NOMO-1 (cell line): ENCODE data around the gene ADCY9.
"Not testable (repeated sequence)": the region's sequence is repeated elsewhere in the genome, so short reads cannot be mapped to it uniquely, and the experiment has no call there.

Experiments
- DNase-seq, 2 experiments: peaks; one replicate each; lab custom pipeline; 2025; ENCODE audit not compliant: unreplicated experiment in 2 of 2; lab: John Stamatoyannopoulos, UW

The ADCY9 gene

DNA sequence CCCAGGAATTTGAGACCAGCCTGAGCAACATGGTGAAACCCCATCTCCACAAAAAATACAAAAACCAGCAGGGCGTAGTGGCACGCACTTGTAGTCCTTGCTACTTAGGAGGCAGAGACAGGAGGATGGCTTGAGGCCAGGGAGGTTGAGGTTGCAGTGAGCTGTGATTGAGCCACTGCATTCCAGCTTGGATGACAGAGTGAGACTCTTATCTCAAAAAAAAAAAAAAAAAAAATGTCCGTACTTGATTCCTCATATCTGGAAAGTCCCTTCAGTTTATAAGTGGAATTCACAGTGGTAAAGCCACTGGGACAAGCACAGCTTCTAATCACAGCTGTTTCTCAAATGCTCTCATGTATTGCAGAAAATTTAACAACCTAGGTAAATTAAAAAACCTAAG, 157.1 kb downstream of the ADCY9 start:
- no peak for DNase-seq

- DNase-seq, result no peak
Observed at GRCh38 chr16:3957344-3957980, 158.8 kb downstream of the ADCY9 start.

- DNase-seq, result no peak
Observed at GRCh38 chr16:3954411-3954921, 161.8 kb downstream of the ADCY9 start.

GRCh38 chr16:3953728-3954410, 162.4 kb downstream of the ADCY9 start:
- DNase-seq, result no peak

DNA sequence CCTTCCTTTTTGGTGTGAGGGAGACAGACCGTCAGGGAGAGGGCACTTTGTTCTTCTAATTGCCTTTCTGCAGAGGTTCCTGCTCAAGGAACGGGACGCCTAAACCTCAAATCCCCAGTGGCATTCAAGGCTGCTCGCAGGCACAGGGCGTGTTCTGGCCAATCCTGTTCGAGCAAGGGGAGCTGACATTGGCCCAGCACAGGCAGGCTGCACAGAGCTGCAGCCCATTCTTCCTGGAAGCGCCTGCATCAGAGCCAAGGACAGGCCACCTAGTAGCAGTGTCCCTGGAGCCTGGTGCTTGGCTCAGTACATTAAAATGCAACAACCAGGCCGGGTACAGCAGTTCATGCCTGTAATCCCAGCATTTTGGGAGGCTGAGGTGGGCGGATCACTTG, 163.5 kb downstream of the ADCY9 start:
- DNase-seq, result no peak

DNA sequence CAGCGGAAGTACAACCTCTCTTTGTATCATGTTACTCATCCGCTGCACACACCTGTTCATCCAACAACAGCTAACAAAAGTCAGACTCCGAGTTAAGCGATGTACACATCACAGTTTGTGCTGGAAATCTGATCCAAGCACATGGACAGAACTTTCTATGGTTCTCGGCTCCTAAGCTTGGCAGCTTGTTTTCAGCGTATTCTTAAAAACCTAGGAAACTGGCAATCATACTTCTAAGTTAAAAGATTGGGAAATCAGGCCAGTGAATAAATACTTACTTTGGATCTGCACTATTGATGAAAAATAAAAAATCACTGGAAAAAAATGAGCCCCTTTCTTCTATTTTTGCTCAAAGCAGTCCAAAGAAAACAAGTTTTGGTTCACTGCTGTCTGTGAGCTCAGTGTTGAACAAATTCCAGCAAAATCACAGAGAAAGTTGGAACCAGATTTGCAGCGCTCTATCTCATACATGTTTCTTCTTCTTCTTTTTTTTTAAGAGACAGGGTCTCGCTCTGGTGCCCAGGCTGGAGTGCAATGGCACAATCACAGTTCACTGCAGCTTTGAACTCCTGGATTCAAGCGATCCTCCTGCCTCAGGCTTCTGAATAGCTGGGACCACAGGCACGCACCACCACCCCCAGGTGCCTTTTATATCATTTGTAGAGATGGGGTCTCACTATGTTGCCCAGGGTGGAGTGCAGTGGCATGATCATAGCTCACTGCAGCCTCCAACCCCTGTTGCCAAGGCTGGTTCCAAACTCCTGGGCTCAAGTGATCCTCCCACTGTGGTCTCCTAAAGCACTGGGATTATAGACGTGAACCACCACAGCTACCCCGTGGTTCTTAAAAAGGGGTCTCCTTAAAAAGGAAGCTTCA, 164.1 kb downstream of the ADCY9 start:
- DNase-seq, result no peak

- DNase-seq, result not testable (repeated sequence)
Observed at GRCh38 chr16:3951380-3951779, 164.9 kb downstream of the ADCY9 start.

DNA sequence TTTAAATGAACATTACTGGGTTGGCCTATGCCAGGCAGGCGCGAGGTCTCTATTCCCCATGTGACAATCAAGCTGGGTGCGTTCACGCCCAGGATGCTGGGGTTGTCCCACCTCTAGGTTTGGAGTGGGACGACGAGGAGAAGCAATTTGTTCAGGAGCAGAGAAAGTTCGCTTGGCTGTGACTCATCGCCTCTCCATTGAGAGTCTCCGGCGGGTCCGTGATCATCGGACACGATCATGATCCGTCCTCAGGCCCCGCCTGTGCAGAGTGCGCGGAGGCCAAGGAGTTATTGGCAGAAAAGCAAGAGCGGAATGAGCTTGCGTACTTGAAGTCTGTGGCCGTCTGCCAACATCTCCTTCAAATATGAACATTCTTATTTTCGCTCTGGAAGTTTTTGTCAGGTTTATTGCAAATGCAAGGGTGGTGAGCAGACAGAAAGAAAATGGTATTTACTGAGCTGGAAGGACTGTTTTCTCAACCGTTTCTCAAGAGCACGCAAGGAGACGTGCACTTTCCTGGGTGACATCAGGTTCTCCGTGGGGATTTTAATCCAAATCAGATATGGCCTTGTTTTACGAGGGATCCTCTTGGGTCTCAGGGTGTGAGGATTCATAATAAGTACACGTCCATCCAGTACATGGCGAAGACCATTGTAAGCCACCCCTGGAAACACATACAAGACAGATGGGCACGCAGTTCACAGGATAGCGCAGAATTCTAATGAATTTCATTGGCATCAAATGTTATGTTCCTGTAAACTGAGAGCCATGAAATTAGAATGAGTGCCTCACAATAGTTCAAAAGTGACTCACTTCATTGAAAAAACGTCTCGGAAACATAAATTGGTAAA, 165.7 kb downstream of the ADCY9 start:
- no peak for DNase-seq

DNA sequence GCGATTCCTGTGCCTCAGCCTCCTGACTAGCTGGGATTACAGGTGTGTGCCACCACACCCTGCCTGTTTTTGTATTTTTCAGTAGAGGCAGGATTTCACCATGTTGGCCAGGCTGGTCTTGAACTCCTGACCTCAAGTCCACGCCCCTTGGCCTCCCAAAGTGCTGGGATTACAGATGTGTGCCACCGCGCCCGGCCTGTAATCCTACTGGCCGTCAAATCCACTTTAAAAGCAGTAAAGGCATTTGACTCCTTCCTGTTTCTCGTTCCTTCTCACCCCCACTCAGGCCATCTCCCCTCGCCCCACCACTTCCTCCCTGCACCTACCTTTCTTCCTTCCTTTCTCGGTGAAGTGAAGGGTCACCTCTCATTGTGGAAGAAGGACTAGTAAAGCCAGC, 166.3 kb downstream of the ADCY9 start:
- DNase-seq, result no peak

DNA sequence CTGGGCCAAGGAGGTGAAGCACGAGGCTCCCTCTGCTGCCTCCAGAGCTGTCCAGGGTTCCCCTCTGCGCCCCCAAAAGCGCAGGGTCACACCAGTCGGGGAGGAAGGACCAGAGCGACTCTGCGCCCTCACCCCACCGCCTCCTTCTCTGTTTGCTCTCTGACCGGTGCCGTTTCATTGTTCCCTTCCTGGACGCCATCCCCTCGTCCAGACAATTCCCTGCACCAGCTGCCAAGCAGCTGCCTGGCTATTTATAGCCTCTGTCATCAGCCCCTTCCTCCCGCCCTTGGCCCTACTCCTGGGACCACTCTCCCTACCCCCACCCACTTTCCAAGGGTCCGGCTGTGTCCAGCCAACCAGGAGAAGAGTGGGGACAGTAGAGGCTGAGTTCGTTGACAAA, 167.0 kb downstream of the ADCY9 start:
- no peak for DNase-seq

GRCh38 chr16:3948378-3948995, 167.8 kb downstream of the ADCY9 start:
- DNase-seq, result no peak

- DNase-seq, result no peak
Observed at GRCh38 chr16:3946604-3947180, 169.6 kb downstream of the ADCY9 start.

- no peak for DNase-seq
Observed at GRCh38 chr16:3945751-3946603, 170.3 kb downstream of the ADCY9 start.

- DNase-seq, result not testable (repeated sequence)
Observed at GRCh38 chr16:3944457-3944856, 171.8 kb downstream of the ADCY9 start.

DNA sequence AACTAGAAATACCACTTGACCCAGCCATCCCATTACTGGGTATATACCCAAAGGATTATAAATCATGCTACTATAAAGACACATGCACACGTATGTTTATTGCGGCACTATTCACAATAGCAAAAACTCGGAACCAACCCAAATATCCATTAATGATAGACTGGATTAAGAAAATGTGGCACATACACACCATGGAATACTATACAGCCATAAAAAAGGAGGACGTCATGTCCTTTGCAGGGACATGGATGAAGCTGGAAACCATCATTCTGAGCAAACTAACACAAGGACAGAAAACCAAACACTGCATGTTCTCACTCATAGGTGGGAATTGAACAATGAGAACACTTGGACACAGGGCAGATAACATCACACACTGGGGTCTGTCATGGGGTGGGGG, 174.1 kb downstream of the ADCY9 start:
- not testable (repeated sequence) for DNase-seq

DNA sequence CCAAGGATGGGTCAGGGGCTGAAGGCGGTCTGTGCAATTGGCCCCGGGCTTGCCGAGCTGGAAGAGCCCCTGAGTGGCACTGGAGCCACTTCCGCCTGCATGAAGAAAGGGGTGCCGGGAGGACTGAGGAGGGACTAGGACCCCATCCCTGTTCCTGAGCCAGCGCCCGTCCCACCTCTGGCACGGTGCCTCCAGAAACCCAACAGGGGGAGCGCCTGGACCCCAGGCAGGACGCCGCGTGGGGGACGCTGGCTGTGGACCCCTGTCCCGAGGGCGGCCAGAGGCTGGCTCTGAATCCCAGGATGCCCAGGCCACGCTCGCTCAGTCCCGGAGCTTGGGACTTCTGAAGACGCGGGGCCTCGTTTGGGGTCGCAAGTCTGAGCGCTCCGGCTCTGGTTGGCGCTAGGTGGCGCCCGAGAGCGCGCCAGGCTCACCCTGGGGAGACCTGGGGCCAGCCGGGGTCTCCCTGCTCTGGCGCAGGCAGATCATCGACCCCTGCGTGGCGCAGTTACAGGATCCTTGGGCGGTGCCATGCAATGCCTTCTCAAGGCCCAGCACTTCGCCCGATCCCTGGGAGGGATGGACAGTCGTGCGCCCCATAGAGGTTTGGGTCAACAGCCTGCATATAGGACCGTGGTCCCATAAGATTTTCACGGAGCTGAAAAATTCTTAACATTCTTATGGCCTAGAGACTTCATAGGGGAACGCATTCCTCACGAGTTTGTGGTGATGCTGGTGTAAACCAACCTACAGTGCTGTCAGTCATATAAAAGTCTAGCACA, 177.2 kb downstream of the ADCY9 start:
- DNase-seq, result peak in 1 of 2 experiments; percentile 25

- no peak for DNase-seq
Observed at GRCh38 chr16:3938471-3938842, 177.8 kb downstream of the ADCY9 start.
